ENCODE data around the gene PAX3. TPM values are rescaled to one million over a fixed set of nuclear protein-coding genes. Genes with fewer than 3 reads are reported as not detected.

Gene PAX3
- total RNA-seq, 2 donors from 2014 or later = not detected

GRCh38 chr2:222240676-222241049 is 58.1 kb downstream of the PAX3 start:
- Histone ChIP-seq H3K4me3 (no peak overlapping the region), H3K27me3 (replicated peaks; ENCODE audit: insufficient read depth) (no peaks in the 10 kb centered on the region), H3K36me3 (no peaks in the 10 kb centered on the region), H3K4me1 (replicated peaks) (no peaks in the 10 kb centered on the region), H3K27ac (no peak overlapping the region), H3K9me3 (no peaks in the 10 kb centered on the region)
- 37% methylated on average over 5 of the region's 5 CpGs for WGBS
- no peak for DNase-seq (ENCODE audit: low spot score)
- TF ChIP-seq POLR2AphosphoS5 (IDR thresholded peaks at IDR 0.05) (no peak), POLR2A (IDR thresholded peaks at IDR 0.05) (no peak), CTCF (IDR thresholded peaks at IDR 0.05) (no peak)
- intact Hi-C loops (cut with DNase I) = no loop called here

GRCh38 chr2:222239945-222240675 is 58.7 kb downstream of the PAX3 start:
- WGBS = 12% methylated on average over 15 of the region's 15 CpGs
- Histone ChIP-seq H3K36me3 (no peaks in the 10 kb centered on the region), H3K4me1 (replicated peaks) (no peaks in the 10 kb centered on the region), H3K4me3 (no peak overlapping the region), H3K27me3 (replicated peaks; ENCODE audit: insufficient read depth) (no peaks in the 10 kb centered on the region), H3K9me3 (no peaks in the 10 kb centered on the region), H3K27ac (no peak overlapping the region)
- intact Hi-C loops (cut with DNase I) = no loop called here
- no peak for TF ChIP-seq POLR2AphosphoS5 (IDR thresholded peaks at IDR 0.05)
- no peak for TF ChIP-seq CTCF (IDR thresholded peaks at IDR 0.05)
- TF ChIP-seq POLR2A (IDR thresholded peaks at IDR 0.05) = no peak
- no peak for DNase-seq (ENCODE audit: low spot score)

GRCh38 chr2:222239091-222239490 is 59.7 kb downstream of the PAX3 start:
- intact Hi-C loops (cut with DNase I) = no loop called here
- Histone ChIP-seq H3K9me3 (no peaks in the 10 kb centered on the region), H3K27me3 (replicated peaks; ENCODE audit: insufficient read depth) (no peaks in the 10 kb centered on the region), H3K4me1 (replicated peaks) (no peaks in the 10 kb centered on the region), H3K36me3 (no peaks in the 10 kb centered on the region), H3K27ac (no peak overlapping the region), H3K4me3 (no peak overlapping the region)
- 66% methylated on average over 4 of the region's 4 CpGs for WGBS
- TF ChIP-seq CTCF (IDR thresholded peaks at IDR 0.05) (no peak), POLR2A (IDR thresholded peaks at IDR 0.05) (no peak), POLR2AphosphoS5 (IDR thresholded peaks at IDR 0.05) (no peak)
- DNase-seq (ENCODE audit: low spot score) = no peak

GRCh38 chr2:222238072-222238471 is 60.7 kb downstream of the PAX3 start:
- no peak overlapping the region for H3K27ac ChIP-seq
- 79% methylated on average over 3 of the region's 3 CpGs for WGBS
- no peaks in the 10 kb centered on the region for H3K9me3 ChIP-seq
- no peak for TF ChIP-seq POLR2AphosphoS5 (IDR thresholded peaks at IDR 0.05)
- no peak for TF ChIP-seq CTCF (IDR thresholded peaks at IDR 0.05)
- no peak for TF ChIP-seq POLR2A (IDR thresholded peaks at IDR 0.05)
- H3K36me3 ChIP-seq = no peaks in the 10 kb centered on the region
- H3K27me3 ChIP-seq (replicated peaks; ENCODE audit: insufficient read depth) = no peaks in the 10 kb centered on the region
- no peak for DNase-seq (ENCODE audit: low spot score)
- no peak overlapping the region for H3K4me3 ChIP-seq
- intact Hi-C loops (cut with DNase I) = no loop called here
- H3K4me1 ChIP-seq (replicated peaks) = no peaks in the 10 kb centered on the region

- intact Hi-C loops (cut with DNase I) = no loop called here
- Histone ChIP-seq H3K36me3 (no peaks in the 10 kb centered on the region), H3K4me3 (no peak overlapping the region), H3K9me3 (no peaks in the 10 kb centered on the region), H3K27me3 (replicated peaks; ENCODE audit: insufficient read depth) (no peaks in the 10 kb centered on the region), H3K27ac (no peak overlapping the region), H3K4me1 (replicated peaks) (no peaks in the 10 kb centered on the region)
- no peak for TF ChIP-seq CTCF (IDR thresholded peaks at IDR 0.05)
- TF ChIP-seq POLR2A (IDR thresholded peaks at IDR 0.05) = no peak
- TF ChIP-seq POLR2AphosphoS5 (IDR thresholded peaks at IDR 0.05) = no peak
- DNase-seq (ENCODE audit: low spot score) = no peak
Measured at GRCh38 chr2:222232839-222233238, 66.0 kb downstream of the PAX3 start.

Measured in prostate gland (tissue), 2 donors.